Measurements from ENCODE around the gene LMX1B. TPM values are rescaled to one million over a fixed set of nuclear protein-coding genes. Genes with fewer than 3 reads are reported as not detected.
"Not testable (repeated sequence)": the region's sequence is repeated elsewhere in the genome, so short reads cannot be mapped to it uniquely, and the experiment has no call there.

LMX1B gene
- total and polyA plus RNA-seq, 3 donors from 2014 or later = 2.8 to 7.6 (median 7.6) TPM

DNA sequence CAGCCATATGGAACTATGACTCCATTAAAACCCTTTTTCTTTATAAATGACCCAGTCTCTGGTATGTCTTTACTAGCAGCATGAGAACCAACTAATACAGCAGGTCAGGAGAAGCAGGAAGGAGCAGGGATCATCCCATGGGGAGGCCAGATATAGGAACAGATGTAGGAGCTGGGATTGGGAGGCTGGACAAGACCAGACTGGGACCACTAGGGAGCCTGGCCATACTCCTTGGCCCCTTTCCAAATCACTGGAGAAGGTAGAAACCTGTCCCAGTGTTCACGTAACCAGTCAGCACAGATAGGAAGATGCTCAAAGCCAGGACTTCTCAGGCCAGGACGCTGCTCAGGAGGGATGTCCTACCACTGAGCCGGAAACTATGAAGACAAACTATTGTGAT lies 95.5 kb downstream of the LMX1B start:
- no peaks in the 10 kb centered on the region for H3K27me3 ChIP-seq
- DNase-seq = no peak
- H3K4me1 ChIP-seq = peaks cover 13% of the 10 kb centered on the region
- no peak for TF ChIP-seq POLR2A (IDR thresholded peaks at IDR 0.05)
- TF ChIP-seq, protein P1, sequence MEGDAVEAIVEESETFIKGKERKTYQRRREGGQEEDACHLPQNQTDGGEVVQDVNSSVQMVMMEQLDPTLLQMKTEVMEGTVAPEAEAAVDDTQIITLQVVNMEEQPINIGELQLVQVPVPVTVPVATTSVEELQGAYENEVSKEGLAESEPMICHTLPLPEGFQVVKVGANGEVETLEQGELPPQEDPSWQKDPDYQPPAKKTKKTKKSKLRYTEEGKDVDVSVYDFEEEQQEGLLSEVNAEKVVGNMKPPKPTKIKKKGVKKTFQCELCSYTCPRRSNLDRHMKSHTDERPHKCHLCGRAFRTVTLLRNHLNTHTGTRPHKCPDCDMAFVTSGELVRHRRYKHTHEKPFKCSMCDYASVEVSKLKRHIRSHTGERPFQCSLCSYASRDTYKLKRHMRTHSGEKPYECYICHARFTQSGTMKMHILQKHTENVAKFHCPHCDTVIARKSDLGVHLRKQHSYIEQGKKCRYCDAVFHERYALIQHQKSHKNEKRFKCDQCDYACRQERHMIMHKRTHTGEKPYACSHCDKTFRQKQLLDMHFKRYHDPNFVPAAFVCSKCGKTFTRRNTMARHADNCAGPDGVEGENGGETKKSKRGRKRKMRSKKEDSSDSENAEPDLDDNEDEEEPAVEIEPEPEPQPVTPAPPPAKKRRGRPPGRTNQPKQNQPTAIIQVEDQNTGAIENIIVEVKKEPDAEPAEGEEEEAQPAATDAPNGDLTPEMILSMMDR (IDR thresholded peaks at IDR 0.05) = no peak
- H3K36me3 ChIP-seq (ENCODE audit: low read depth, missing control alignments) = no peaks in the 10 kb centered on the region
- intact Hi-C loops (cut with DNase I; ENCODE audit: low total_unique reads) = loop anchor here (10.0 kb wide), 1 partner anchor 76 kb away; no protein-coding TSS in a partner anchor
- no peak overlapping the region for H3K27ac ChIP-seq
- H3K9me3 ChIP-seq = no peaks in the 10 kb centered on the region
- no peak overlapping the region for H3K4me3 ChIP-seq
- 92 to 97% methylated on average over 3 of the region's 3 CpGs for WGBS, 2 donors

- no peaks in the 10 kb centered on the region for H3K4me1 ChIP-seq
These were observed 101.7 kb downstream of the LMX1B start for GRCh38 chr9:126715382-126715781.

GRCh38 chr9:126717441-126717840 lies 103.7 kb downstream of the LMX1B start:
- H3K9me3 ChIP-seq; DNase-seq; H3K4me1 ChIP-seq; H3K4me3 ChIP-seq; H3K27me3 ChIP-seq; H3K27ac ChIP-seq; intact Hi-C loops (cut with DNase I; ENCODE audit: low total_unique reads); H3K36me3 ChIP-seq (ENCODE audit: low read depth, missing control alignments): not testable (repeated sequence)
- WGBS, 2 donors = 89 to 91% methylated on average over 5 of the region's 5 CpGs

More at GRCh38 chr9:126715382-126715781, 101.7 kb downstream of the LMX1B start:
- H3K9me3 ChIP-seq = no peaks in the 10 kb centered on the region
- TF ChIP-seq, protein P1 (IDR thresholded peaks at IDR 0.05) = no peak
- TF ChIP-seq POLR2A (IDR thresholded peaks at IDR 0.05) = no peak
- intact Hi-C loops (cut with DNase I; ENCODE audit: low total_unique reads) = no loop called here
- H3K36me3 ChIP-seq (ENCODE audit: low read depth, missing control alignments) = no peaks in the 10 kb centered on the region
- DNase-seq = no peak
- H3K4me3 ChIP-seq = no peak overlapping the region
- H3K27ac ChIP-seq = no peak overlapping the region
- no peaks in the 10 kb centered on the region for H3K27me3 ChIP-seq

DNA sequence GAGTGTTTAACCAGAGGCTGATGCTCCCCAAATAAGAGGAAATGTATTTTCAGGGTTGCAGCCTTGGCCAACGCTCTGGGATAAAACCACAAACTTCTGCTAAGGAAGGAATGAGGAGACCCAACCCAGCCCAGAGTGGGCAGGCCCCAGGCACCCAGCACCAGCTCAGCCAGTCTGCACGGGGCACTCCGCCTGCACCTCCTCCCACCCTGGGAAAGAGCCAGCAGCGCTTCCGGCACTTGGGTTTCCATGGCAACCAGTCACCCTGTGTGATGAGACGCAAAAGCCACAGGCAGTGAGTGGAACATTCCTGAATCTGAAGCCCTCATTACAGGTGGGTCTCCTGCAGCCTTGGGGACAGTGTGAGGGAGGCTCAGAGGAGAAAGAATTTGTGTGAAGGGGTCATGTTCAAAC lies 105.9 kb downstream of the LMX1B start:
- no peak overlapping the region for H3K27ac ChIP-seq
- DNase-seq = peak; percentile 73

DNA sequence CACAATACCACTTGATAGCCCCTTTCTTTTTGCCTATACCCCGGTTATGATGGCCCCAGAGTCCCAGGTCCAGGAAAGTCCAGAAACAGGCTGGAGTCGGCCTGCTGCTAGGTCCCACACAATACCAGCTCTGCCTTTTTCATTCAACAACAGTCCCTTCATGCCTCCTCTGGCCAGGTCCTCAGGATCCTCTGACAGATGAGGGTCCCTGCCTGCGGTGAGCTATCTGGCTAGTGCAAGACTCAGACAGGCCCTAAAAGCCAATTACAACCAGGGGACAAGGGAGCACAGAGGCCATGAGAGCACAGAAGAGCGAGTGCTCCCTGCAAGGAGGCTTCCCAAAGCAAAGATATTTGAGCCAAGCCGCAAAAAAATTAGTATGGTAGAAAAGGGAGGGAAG lies 106.3 kb downstream of the LMX1B start:
- H3K9me3 ChIP-seq = no peaks in the 10 kb centered on the region
- intact Hi-C loops (cut with DNase I; ENCODE audit: low total_unique reads) = no loop called here
- H3K4me1 ChIP-seq = peaks cover 3% of the 10 kb centered on the region
- H3K27me3 ChIP-seq = no peaks in the 10 kb centered on the region
- TF ChIP-seq, protein P1 (IDR thresholded peaks at IDR 0.05) = no peak
- no peak for TF ChIP-seq POLR2A (IDR thresholded peaks at IDR 0.05)
- H3K27ac ChIP-seq = no peak overlapping the region
- WGBS, 2 donors = 80 to 85% methylated on average over 5 of the region's 5 CpGs
- H3K4me3 ChIP-seq = no peak overlapping the region
- no peak for DNase-seq
- H3K36me3 ChIP-seq (ENCODE audit: low read depth, missing control alignments) = no peaks in the 10 kb centered on the region

More for the DNA sequence above, 105.9 kb downstream of the LMX1B start:
- Histone ChIP-seq H3K36me3 (ENCODE audit: low read depth, missing control alignments) (no peaks in the 10 kb centered on the region), H3K9me3 (no peaks in the 10 kb centered on the region), H3K4me3 (no peak overlapping the region), H3K4me1 (peaks cover 3% of the 10 kb centered on the region), H3K27me3 (no peaks in the 10 kb centered on the region)
- TF ChIP-seq POLR2A (IDR thresholded peaks at IDR 0.05) = no peak
- TF ChIP-seq, protein P1 (IDR thresholded peaks at IDR 0.05) = no peak
- intact Hi-C loops (cut with DNase I; ENCODE audit: low total_unique reads) = no loop called here
- 46 to 62% methylated on average over 5 to 6 of the region's 6 CpGs for WGBS, 2 donors
